Sigmoid colon (tissue), 4 donors: ENCODE measurements around the gene PARP12.

Source experiments
- POLR2AphosphoS5 ChIP-seq, 4 donors: sonication (generic); formaldehyde crosslinking; IDR thresholded peaks; one replicate each; pipeline ENCODE4 v1.6.1; 2017; ENCODE audit warnings: antibody characterized with exemption in 4 of 4
- TF ChIP-seq, protein P1 (sequence below), 4 experiments: fragments of 450-650 bp in 3 of 4; fragments of 200-600 bp in 1 of 4; IDR thresholded peaks; one replicate each; pipeline ENCODE4 v1.5.1; 2016 to 2019; ENCODE audit warnings: antibody characterized with exemption in 4 of 4, mild to moderate bottlenecking in 3 of 4, moderate library complexity in 2 of 4

DNA sequence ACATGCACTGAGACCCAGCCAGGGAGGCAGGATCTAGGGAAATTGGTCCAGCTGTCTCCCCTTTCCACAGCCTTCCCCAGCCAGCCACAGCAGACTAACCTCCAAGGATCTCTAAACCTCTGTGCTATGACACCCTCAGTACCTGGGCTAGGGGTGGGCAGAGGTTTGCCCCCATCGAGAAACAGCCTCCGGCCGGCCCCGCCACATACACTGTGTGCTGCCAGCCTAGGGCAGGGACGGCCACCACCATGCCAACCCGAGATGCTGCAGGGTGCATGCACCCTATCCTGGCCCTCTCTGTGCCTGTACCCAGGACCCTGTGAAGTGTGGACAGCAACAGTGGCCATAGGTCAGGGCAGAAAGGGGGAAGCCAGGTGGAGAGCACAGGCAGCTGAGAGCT lies 58.1 kb downstream of the PARP12 start:
- TF ChIP-seq, protein P1, sequence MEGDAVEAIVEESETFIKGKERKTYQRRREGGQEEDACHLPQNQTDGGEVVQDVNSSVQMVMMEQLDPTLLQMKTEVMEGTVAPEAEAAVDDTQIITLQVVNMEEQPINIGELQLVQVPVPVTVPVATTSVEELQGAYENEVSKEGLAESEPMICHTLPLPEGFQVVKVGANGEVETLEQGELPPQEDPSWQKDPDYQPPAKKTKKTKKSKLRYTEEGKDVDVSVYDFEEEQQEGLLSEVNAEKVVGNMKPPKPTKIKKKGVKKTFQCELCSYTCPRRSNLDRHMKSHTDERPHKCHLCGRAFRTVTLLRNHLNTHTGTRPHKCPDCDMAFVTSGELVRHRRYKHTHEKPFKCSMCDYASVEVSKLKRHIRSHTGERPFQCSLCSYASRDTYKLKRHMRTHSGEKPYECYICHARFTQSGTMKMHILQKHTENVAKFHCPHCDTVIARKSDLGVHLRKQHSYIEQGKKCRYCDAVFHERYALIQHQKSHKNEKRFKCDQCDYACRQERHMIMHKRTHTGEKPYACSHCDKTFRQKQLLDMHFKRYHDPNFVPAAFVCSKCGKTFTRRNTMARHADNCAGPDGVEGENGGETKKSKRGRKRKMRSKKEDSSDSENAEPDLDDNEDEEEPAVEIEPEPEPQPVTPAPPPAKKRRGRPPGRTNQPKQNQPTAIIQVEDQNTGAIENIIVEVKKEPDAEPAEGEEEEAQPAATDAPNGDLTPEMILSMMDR (IDR thresholded peaks at IDR 0.05) = no peak
- TF ChIP-seq POLR2AphosphoS5 (IDR thresholded peaks at IDR 0.05) = no peak
